Gastroesophageal sphincter (tissue), 4 donors: Measurements from ENCODE around the gene ANGEL2. TPM values are rescaled to one million over a fixed set of nuclear protein-coding genes. Genes with fewer than 3 reads are reported as not detected.

ENCODE experiments used
- ATAC-seq: fragments of 150-250 bp; one replicate; pipeline ENCODE4 v1.9.1; 2016; ENCODE audit warnings: mild to moderate bottlenecking, moderate library complexity
- H3K27ac ChIP-seq, 4 donors: fragments of 200-600 bp; sonication (generic) in 3 of 4; 1 replicate in 3 of 4; 2 replicates in 1 of 4; pipeline ENCODE4 v1.5.1; 2016 to 2019
- H3K27me3 ChIP-seq: fragments of 200-600 bp; sonication (generic); one replicate; pipeline ENCODE4 v1.5.1; 2019
- H3K36me3 ChIP-seq, 2 donors: fragments of 200-600 bp; sonication (generic); one replicate each; pipeline ENCODE4 v1.5.1; 2019; ENCODE audit warnings: control low read depth in 1 of 2
- H3K4me1 ChIP-seq, 3 donors: fragments of 200-600 bp; sonication (generic); 1 replicate in 2 of 3; 2 replicates in 1 of 3; pipeline ENCODE4 v1.5.1; 2016 to 2019; ENCODE audit warnings: control low read depth in 2 of 3
- H3K4me3 ChIP-seq, 2 donors: fragments of 200-600 bp; sonication (generic); one replicate each; pipeline ENCODE4 v1.5.1; 2019; ENCODE audit warnings: mild to moderate bottlenecking in 1 of 2, moderate library complexity in 1 of 2
- H3K9me3 ChIP-seq, 3 donors: fragments of 200-600 bp; sonication (generic); one replicate each; pipeline ENCODE4 v1.5.1; 2017 to 2019; ENCODE audit warnings: control low read depth in 2 of 3
- CTCF ChIP-seq, 4 experiments: fragments of 200-600 bp in 2 of 4; fragments of 450-650 bp in 2 of 4; sonication (generic) in 1 of 4; IDR thresholded peaks; one replicate each; pipeline ENCODE4 v1.5.1; 2017 to 2019; ENCODE audit warnings: antibody characterized with exemption in 4 of 4, mild to moderate bottlenecking in 2 of 4, moderate library complexity in 2 of 4
- EP300 ChIP-seq: sonication (generic); formaldehyde crosslinking; IDR thresholded peaks from one replicate; pipeline ENCODE4 v1.6.1; 2017; ENCODE audit warnings: antibody characterized with exemption, mild to moderate bottlenecking
- POLR2A ChIP-seq, 2 donors: fragments of 450-650 bp; IDR thresholded peaks; one replicate each; pipeline ENCODE4 v1.6.1; 2017; ENCODE audit warnings: antibody characterized with exemption in 2 of 2, mild to moderate bottlenecking in 2 of 2, moderate library complexity in 1 of 2
- POLR2AphosphoS5 ChIP-seq: sonication (generic); formaldehyde crosslinking; IDR thresholded peaks from one replicate; pipeline ENCODE4 v1.6.1; 2017; ENCODE audit warnings: antibody characterized with exemption
- WGBS, 2 donors: methylation state at CpG; one replicate each; pipeline ENCODE4 v1.1.5; 2018; ENCODE audit warnings: low coverage in 1 of 2; 5-methylcytosine and 5-hydroxymethylcytosine counted together
- total RNA-seq, 4 donors: library from RNA; depleted of rRNA; stranded (reverse); fragments of >200 nt; gene quantifications; one replicate each; pipeline ENCODE4 v1.1.0, GENCODE V29; 2016

Gene ANGEL2
- total RNA-seq, 4 donors from 2014 or later = 20.9 to 85.1 (median 39.0) TPM

GRCh38 chr1:212984522-212985291 is 31.0 kb downstream of the ANGEL2 start:
- WGBS, 2 donors = 95 to 100% methylated on average over 1 to 5 of the region's 6 CpGs
- Histone ChIP-seq H3K4me1 (peaks cover 0 to 34% (median 16%) of the 10 kb centered on the region in 3 donors), H3K4me3 (no peak overlapping the region)

GRCh38 chr1:212983482-212983881 is 32.2 kb downstream of the ANGEL2 start:
- no peak overlapping the region for H3K4me3 ChIP-seq
- TF ChIP-seq POLR2AphosphoS5 = no peak
- no peak for TF ChIP-seq CTCF (IDR thresholded peaks at IDR 0.05)
- TF ChIP-seq EP300 = no peak
- TF ChIP-seq POLR2A (IDR thresholded peaks at IDR 0.05) = no peak
- H3K4me1 ChIP-seq = peaks cover 0 to 37% (median 16%) of the 10 kb centered on the region in 3 donors
- WGBS, 2 donors = 96 to 97% methylated on average over 3 of the region's 3 CpGs
- H3K27me3 ChIP-seq = no peaks in the 10 kb centered on the region
- no peaks in the 10 kb centered on the region for H3K36me3 ChIP-seq
- no peak for ATAC-seq
- no peaks in the 10 kb centered on the region for H3K9me3 ChIP-seq
- no peak overlapping the region for H3K27ac ChIP-seq

More at GRCh38 chr1:212984522-212985291, 31.0 kb downstream of the ANGEL2 start:
- no peak overlapping the region for H3K27ac ChIP-seq
- TF ChIP-seq CTCF (IDR thresholded peaks at IDR 0.05) = no peak
- TF ChIP-seq EP300 = no peak
- no peak for TF ChIP-seq POLR2A (IDR thresholded peaks at IDR 0.05)
- TF ChIP-seq POLR2AphosphoS5 = no peak
- H3K36me3 ChIP-seq = peaks cover 0 to 9% of the 10 kb centered on the region in 2 donors
- no peaks in the 10 kb centered on the region for H3K27me3 ChIP-seq
- ATAC-seq = no peak
- H3K9me3 ChIP-seq = no peaks in the 10 kb centered on the region

- WGBS, 2 donors = 32 to 54% methylated on average over 5 of the region's 6 CpGs
- H3K27me3 ChIP-seq = no peaks in the 10 kb centered on the region
- peak overlapping the region in 2 of 4 donors; percentile 67 to 73 for H3K27ac ChIP-seq
- no peaks in the 10 kb centered on the region for H3K9me3 ChIP-seq
- no peak for ATAC-seq
- H3K4me3 ChIP-seq = no peak overlapping the region
- TF ChIP-seq CTCF (IDR thresholded peaks at IDR 0.05) (no peak), POLR2AphosphoS5 (no peak), POLR2A (IDR thresholded peaks at IDR 0.05) (no peak), EP300 (no peak)
- no peaks in the 10 kb centered on the region for H3K36me3 ChIP-seq
- peaks cover 0 to 29% (median 16%) of the 10 kb centered on the region in 3 donors for H3K4me1 ChIP-seq
Observed at GRCh38 chr1:212982430-212983152, 33.1 kb downstream of the ANGEL2 start.

- TF ChIP-seq POLR2AphosphoS5 (no peak), EP300 (no peak), CTCF (IDR thresholded peaks at IDR 0.05) (no peak), POLR2A (IDR thresholded peaks at IDR 0.05) (no peak)
- 33 to 64% methylated on average over 6 to 10 of the region's 13 CpGs for WGBS, 2 donors
- H3K9me3 ChIP-seq = no peaks in the 10 kb centered on the region
- no peaks in the 10 kb centered on the region for H3K36me3 ChIP-seq
- no peak overlapping the region for H3K4me3 ChIP-seq
- H3K27ac ChIP-seq = peak overlapping the region in 3 of 4 donors; percentile 50 to 73 (median 67)
- H3K4me1 ChIP-seq = peaks cover 0 to 27% (median 16%) of the 10 kb centered on the region in 3 donors
- no peak for ATAC-seq
- no peaks in the 10 kb centered on the region for H3K27me3 ChIP-seq
Observed at GRCh38 chr1:212981571-212982328, 33.9 kb downstream of the ANGEL2 start.
